Measurements from ENCODE around the gene FOXP2. TPM values are rescaled to one million over a fixed set of nuclear protein-coding genes. Genes with fewer than 3 reads are reported as not detected.

The FOXP2 gene
- total and polyA plus RNA-seq, 3 donors from 2014 or later, result 2.5 to 5.9 (median 3.8) TPM

GRCh38 chr7:114649689-114650088 lies 235.1 kb downstream of the FOXP2 start:
- no peaks in the 10 kb centered on the region for H3K27me3 ChIP-seq
- no peak overlapping the region for H3K27ac ChIP-seq
- H3K4me1 ChIP-seq, result no peaks in the 10 kb centered on the region
- no peaks in the 10 kb centered on the region for H3K9me3 ChIP-seq
- 85 to 90% methylated on average over 3 of the region's 3 CpGs for WGBS, 2 donors
- H3K36me3 ChIP-seq (ENCODE audit: low read depth, missing control alignments), result no peaks in the 10 kb centered on the region
- DNase-seq, result no peak
- intact Hi-C loops (cut with DNase I; ENCODE audit: low total_unique reads), result no loop called here
- TF ChIP-seq CTCF (IDR thresholded peaks at IDR 0.05), result no peak
- no peak for TF ChIP-seq POLR2A (IDR thresholded peaks at IDR 0.05)
- H3K4me3 ChIP-seq, result no peak overlapping the region

GRCh38 chr7:114650491-114650890 lies 235.9 kb downstream of the FOXP2 start:
- intact Hi-C loops (cut with DNase I; ENCODE audit: low total_unique reads), result no loop called here
- Histone ChIP-seq H3K27ac (no peak overlapping the region), H3K36me3 (ENCODE audit: low read depth, missing control alignments) (no peaks in the 10 kb centered on the region), H3K9me3 (no peaks in the 10 kb centered on the region), H3K4me3 (no peak overlapping the region), H3K27me3 (no peaks in the 10 kb centered on the region), H3K4me1 (no peaks in the 10 kb centered on the region)
- no peak for TF ChIP-seq POLR2A (IDR thresholded peaks at IDR 0.05)
- no peak for TF ChIP-seq CTCF (IDR thresholded peaks at IDR 0.05)
- DNase-seq, result no peak

DNA sequence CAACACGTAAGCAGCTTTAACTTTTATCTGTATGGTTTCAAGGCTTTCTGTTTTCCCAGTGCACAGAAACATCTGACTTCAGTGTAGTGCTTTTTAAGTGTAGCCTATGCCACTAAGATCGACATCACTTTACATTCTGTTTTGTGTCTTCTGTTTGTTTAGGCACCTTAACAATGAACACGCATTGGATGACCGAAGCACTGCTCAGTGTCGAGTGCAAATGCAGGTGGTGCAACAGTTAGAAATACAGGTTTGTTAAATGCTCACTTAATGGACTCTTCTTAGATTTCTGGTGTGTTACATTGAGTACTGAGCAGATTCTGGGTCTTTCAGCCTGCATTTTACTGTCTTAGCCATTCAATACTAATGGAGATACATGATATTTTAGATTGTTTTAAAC lies 237.4 kb downstream of the FOXP2 start:
- no peaks in the 10 kb centered on the region for H3K9me3 ChIP-seq
- TF ChIP-seq POLR2A (IDR thresholded peaks at IDR 0.05) (no peak), CTCF (IDR thresholded peaks at IDR 0.05) (no peak)
- no peaks in the 10 kb centered on the region for H3K36me3 ChIP-seq (ENCODE audit: low read depth, missing control alignments)
- H3K27ac ChIP-seq, result no peak overlapping the region
- intact Hi-C loops (cut with DNase I; ENCODE audit: low total_unique reads), result no loop called here
- no peaks in the 10 kb centered on the region for H3K27me3 ChIP-seq
- DNase-seq, result no peak
- 85 to 89% methylated on average over 5 of the region's 5 CpGs for WGBS, 2 donors
- H3K4me1 ChIP-seq, result no peaks in the 10 kb centered on the region
- H3K4me3 ChIP-seq, result no peak overlapping the region

DNA sequence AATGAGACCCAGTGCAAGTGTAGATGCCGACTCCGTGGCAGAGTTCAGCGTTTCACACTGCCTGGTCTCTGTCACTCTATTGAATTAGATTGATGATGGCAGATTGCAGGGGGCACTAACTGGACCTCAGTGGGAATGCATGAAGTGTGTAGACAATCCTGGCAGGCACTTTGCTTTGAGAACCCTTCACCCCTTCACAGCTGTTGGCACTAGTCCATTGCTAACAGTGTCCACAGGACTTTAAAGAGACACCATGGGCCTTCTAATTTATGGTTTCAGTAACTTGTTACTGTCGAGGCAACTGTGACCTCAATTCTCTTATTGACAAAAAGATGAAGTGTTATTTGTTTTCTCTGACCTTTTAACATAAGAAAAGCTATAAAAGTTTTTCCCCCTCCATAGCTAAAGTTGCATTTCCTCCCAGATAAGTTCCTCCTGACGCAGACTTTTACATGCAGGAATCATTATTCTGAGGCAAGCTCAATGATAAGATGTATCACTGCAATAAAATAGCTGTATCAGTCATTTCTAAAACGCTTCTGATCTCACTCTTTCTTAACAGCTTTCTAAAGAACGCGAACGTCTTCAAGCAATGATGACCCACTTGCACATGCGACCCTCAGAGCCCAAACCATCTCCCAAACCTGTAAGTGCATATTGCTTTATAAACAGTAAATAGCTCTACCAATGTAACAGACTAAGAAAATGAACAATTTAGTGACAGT lies 238.9 kb downstream of the FOXP2 start:
- H3K4me1 ChIP-seq, result no peaks in the 10 kb centered on the region
- H3K27me3 ChIP-seq, result no peaks in the 10 kb centered on the region
- H3K4me3 ChIP-seq, result no peak overlapping the region
- H3K36me3 ChIP-seq (ENCODE audit: low read depth, missing control alignments), result no peaks in the 10 kb centered on the region
- no peak for DNase-seq
- no peak overlapping the region for H3K27ac ChIP-seq
- no peaks in the 10 kb centered on the region for H3K9me3 ChIP-seq
- intact Hi-C loops (cut with DNase I; ENCODE audit: low total_unique reads), result no loop called here
- WGBS, 2 donors, result 59 to 67% methylated on average over 10 of the region's 10 CpGs
- TF ChIP-seq CTCF (IDR thresholded peaks at IDR 0.05) (no peak), POLR2A (IDR thresholded peaks at IDR 0.05) (no peak)

DNA sequence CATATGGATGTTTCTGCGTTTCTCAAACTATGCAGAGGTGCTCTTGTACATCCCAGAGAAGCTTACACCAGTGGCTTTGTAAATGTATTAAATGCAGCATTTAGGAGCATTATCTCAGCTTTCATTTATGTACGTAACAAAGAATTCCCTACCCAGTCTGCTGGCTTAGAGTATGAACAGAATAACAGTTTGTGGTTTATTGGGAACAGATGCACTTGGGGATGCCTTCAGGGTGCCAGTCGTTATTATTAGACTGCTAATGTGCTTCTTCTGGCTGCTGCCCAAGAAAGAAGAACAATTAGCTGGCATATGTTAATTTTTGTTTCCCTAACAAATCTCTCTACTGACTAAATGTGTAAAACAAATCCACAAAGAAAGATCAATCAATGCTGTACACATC lies 241.9 kb downstream of the FOXP2 start:
- Histone ChIP-seq H3K9me3 (no peaks in the 10 kb centered on the region), H3K27ac (no peak overlapping the region), H3K27me3 (no peaks in the 10 kb centered on the region), H3K4me1 (no peaks in the 10 kb centered on the region), H3K36me3 (ENCODE audit: low read depth, missing control alignments) (no peaks in the 10 kb centered on the region), H3K4me3 (no peak overlapping the region)
- intact Hi-C loops (cut with DNase I; ENCODE audit: low total_unique reads), result no loop called here
- DNase-seq, result no peak
- TF ChIP-seq CTCF (IDR thresholded peaks at IDR 0.05) (no peak), POLR2A (IDR thresholded peaks at IDR 0.05) (no peak)
- WGBS, 2 donors, result 79 to 86% methylated on average over 3 of the region's 3 CpGs
